GM12878 (cell line): ENCODE results near the gene SLC15A4. TPM values are rescaled to one million over a fixed set of nuclear protein-coding genes. Genes with fewer than 3 reads are reported as not detected.

Experiments
- ZNF274 ChIP-seq: IDR thresholded peaks from one replicate; pipeline ENCODE4 v1.8.0; 2011; ENCODE audit not compliant: insufficient read length, insufficient read depth
- polyA plus RNA-seq, 11 experiments: library from polyadenylated mRNA; depleted of rRNA in 4 of 11; unstranded in 6 of 11; stranded (reverse) in 5 of 11; fragments of >200 nt; fragmentation: Nextera tagmentation in 4 of 11; fragmentation: Illumina TruSeq in 1 of 11; extraction: Ambion mirVana in 4 of 11; extraction: Trizol in 1 of 11; gene quantifications; 1 replicate in 1 of 11; 2 replicates in 10 of 11; pipeline versions ENCODE4 v1.2.1 to v1.2.3, GENCODE V29; 2011 to 2016; ENCODE audit warnings: inconsistent platforms in 2 of 11, missing spikeins in 2 of 11, low read depth in 1 of 11
- total RNA-seq, 4 experiments: library from RNA; depleted of rRNA in 3 of 4; stranded (reverse); fragments of >200 nt in 3 of 4; fragmentation: Illumina TruSeq in 1 of 4; extraction: Trizol in 1 of 4; gene quantifications; 2 replicates each; pipeline versions ENCODE4 v1.2.1 to v1.2.3, GENCODE V29; 2013 to 2021
- TF ChIP-seq, protein P1 (sequence below): IDR thresholded peaks from 2 replicates; pipeline ENCODE4 v1.6.1; 2012; ENCODE audit warnings: mild to moderate bottlenecking, low read depth, low read length
- TF ChIP-seq, protein P2 (sequence below): fragments of 450-650 bp; IDR thresholded peaks from 2 replicates; pipeline ENCODE4 v1.6.1; 2017; ENCODE audit warnings: mild to moderate bottlenecking, moderate library complexity
- TF ChIP-seq, protein P3 (sequence below): fragments of 450-650 bp; formaldehyde crosslinking; IDR thresholded peaks from 2 replicates; pipeline ENCODE4 v1.5.0; 2022; ENCODE audit warnings: mild to moderate bottlenecking, missing genetic modification characterization

SLC15A4 gene
- total and polyA plus RNA-seq, 10 of the 15 experiments (the other 5 are each of a cell fraction or from before 2014, with no cell fraction given) = 12.7 to 257 (median 36.6) TPM

DNA sequence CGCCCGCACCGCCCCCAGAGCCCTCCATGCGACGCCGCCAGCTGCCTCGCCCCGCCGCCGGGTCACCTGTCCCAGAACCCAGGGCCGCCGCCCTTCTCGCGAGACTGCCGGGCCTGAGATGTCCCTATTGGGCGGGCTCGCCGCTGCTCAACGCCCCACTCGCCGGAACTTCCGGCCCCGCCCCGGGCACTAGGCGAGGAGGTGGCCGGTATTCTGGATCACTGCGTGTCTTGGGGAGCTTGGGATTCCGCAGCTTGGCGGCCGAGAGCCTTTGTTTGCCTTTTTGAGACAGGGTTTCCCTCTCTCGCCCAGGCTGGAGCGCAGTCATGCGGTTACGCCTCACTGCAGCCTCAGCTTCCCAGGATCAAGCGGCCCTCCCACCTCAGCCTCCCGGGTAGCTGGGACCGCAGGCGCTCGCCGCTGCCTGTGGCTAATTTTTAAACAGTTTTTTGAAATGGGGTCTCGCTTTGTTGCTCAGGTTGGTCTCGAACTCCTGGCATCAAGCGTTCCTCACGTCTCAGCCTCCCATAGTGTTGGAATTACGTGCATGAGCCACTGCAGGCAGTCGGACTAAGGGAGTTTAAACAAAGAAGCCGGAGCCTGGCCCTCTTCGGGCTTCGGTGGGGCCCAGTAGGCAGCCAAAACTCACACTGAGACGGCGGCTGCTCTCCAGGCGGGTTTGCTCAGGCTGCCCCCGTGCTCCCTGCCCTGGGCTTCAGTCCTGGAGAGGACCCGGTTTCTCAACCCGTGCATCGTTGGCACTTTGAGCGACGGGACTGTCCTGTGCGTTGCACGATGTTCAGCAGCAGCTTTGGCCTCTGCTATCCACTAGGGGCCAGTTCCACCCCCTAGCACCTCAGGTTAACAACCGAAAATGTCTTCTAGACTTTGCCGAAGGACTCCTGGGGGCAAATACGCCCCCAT lies at the start of gene SLC15A4 (continued):
- TF ChIP-seq, protein P1, sequence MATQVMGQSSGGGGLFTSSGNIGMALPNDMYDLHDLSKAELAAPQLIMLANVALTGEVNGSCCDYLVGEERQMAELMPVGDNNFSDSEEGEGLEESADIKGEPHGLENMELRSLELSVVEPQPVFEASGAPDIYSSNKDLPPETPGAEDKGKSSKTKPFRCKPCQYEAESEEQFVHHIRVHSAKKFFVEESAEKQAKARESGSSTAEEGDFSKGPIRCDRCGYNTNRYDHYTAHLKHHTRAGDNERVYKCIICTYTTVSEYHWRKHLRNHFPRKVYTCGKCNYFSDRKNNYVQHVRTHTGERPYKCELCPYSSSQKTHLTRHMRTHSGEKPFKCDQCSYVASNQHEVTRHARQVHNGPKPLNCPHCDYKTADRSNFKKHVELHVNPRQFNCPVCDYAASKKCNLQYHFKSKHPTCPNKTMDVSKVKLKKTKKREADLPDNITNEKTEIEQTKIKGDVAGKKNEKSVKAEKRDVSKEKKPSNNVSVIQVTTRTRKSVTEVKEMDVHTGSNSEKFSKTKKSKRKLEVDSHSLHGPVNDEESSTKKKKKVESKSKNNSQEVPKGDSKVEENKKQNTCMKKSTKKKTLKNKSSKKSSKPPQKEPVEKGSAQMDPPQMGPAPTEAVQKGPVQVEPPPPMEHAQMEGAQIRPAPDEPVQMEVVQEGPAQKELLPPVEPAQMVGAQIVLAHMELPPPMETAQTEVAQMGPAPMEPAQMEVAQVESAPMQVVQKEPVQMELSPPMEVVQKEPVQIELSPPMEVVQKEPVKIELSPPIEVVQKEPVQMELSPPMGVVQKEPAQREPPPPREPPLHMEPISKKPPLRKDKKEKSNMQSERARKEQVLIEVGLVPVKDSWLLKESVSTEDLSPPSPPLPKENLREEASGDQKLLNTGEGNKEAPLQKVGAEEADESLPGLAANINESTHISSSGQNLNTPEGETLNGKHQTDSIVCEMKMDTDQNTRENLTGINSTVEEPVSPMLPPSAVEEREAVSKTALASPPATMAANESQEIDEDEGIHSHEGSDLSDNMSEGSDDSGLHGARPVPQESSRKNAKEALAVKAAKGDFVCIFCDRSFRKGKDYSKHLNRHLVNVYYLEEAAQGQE = peak; percentile 45; the same call in 1 of the 2 replicates
- TF ChIP-seq, protein P2, sequence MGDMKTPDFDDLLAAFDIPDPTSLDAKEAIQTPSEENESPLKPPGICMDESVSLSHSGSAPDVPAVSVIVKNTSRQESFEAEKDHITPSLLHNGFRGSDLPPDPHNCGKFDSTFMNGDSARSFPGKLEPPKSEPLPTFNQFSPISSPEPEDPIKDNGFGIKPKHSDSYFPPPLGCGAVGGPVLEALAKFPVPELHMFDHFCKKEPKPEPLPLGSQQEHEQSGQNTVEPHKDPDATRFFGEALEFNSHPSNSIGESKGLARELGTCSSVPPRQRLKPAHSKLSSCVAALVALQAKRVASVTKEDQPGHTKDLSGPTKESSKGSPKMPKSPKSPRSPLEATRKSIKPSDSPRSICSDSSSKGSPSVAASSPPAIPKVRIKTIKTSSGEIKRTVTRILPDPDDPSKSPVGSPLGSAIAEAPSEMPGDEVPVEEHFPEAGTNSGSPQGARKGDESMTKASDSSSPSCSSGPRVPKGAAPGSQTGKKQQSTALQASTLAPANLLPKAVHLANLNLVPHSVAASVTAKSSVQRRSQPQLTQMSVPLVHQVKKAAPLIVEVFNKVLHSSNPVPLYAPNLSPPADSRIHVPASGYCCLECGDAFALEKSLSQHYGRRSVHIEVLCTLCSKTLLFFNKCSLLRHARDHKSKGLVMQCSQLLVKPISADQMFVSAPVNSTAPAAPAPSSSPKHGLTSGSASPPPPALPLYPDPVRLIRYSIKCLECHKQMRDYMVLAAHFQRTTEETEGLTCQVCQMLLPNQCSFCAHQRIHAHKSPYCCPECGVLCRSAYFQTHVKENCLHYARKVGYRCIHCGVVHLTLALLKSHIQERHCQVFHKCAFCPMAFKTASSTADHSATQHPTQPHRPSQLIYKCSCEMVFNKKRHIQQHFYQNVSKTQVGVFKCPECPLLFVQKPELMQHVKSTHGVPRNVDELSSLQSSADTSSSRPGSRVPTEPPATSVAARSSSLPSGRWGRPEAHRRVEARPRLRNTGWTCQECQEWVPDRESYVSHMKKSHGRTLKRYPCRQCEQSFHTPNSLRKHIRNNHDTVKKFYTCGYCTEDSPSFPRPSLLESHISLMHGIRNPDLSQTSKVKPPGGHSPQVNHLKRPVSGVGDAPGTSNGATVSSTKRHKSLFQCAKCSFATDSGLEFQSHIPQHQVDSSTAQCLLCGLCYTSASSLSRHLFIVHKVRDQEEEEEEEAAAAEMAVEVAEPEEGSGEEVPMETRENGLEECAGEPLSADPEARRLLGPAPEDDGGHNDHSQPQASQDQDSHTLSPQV = no peak
- TF ChIP-seq, protein P3, sequence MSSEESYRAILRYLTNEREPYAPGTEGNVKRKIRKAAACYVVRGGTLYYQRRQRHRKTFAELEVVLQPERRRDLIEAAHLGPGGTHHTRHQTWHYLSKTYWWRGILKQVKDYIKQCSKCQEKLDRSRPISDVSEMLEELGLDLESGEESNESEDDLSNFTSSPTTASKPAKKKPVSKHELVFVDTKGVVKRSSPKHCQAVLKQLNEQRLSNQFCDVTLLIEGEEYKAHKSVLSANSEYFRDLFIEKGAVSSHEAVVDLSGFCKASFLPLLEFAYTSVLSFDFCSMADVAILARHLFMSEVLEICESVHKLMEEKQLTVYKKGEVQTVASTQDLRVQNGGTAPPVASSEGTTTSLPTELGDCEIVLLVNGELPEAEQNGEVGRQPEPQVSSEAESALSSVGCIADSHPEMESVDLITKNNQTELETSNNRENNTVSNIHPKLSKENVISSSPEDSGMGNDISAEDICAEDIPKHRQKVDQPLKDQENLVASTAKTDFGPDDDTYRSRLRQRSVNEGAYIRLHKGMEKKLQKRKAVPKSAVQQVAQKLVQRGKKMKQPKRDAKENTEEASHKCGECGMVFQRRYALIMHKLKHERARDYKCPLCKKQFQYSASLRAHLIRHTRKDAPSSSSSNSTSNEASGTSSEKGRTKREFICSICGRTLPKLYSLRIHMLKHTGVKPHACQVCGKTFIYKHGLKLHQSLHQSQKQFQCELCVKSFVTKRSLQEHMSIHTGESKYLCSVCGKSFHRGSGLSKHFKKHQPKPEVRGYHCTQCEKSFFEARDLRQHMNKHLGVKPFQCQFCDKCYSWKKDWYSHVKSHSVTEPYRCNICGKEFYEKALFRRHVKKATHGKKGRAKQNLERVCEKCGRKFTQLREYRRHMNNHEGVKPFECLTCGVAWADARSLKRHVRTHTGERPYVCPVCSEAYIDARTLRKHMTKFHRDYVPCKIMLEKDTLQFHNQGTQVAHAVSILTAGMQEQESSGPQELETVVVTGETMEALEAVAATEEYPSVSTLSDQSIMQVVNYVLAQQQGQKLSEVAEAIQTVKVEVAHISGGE = no peak
- TF ChIP-seq ZNF274 = no peak
